GM21360 (cell line): ENCODE data around the gene LY6G5C.

ENCODE experiments used
- ATAC-seq: cut with Tn5 transposase; IDR thresholded peaks from one replicate; pipeline ENCODE4 v1.9.1; 2021; ENCODE audit warnings: mild to moderate bottlenecking, moderate library complexity; ENCODE audit not compliant: unreplicated experiment

LY6G5C gene

GRCh38 chr6:31691564-31692108 is 10.8 kb upstream of the LY6G5C start:
- ATAC-seq, result no peak

- ATAC-seq, result no peak
Observed at GRCh38 chr6:31691078-31691463, 10.2 kb upstream of the LY6G5C start.

- ATAC-seq, result no peak
Observed at GRCh38 chr6:31690231-31691077, 9.6 kb upstream of the LY6G5C start.

- ATAC-seq, result no peak
Observed at GRCh38 chr6:31689249-31690110, 8.6 kb upstream of the LY6G5C start.

GRCh38 chr6:31687860-31688693 is 7.2 kb upstream of the LY6G5C start:
- no peak for ATAC-seq

GRCh38 chr6:31687321-31687720 is 6.5 kb upstream of the LY6G5C start:
- ATAC-seq, result no peak

GRCh38 chr6:31686483-31686882 is 5.6 kb upstream of the LY6G5C start:
- no peak for ATAC-seq

- no peak for ATAC-seq
Observed at GRCh38 chr6:31683591-31683990, 2.7 kb upstream of the LY6G5C start.

- no peak for ATAC-seq
Observed at GRCh38 chr6:31681135-31681671, 336 bp upstream of the LY6G5C start.

GRCh38 chr6:31677955-31678354 is 2.9 kb downstream of the LY6G5C start:
- no peak for ATAC-seq

GRCh38 chr6:31676904-31677303 is 4.0 kb downstream of the LY6G5C start:
- no peak for ATAC-seq

- ATAC-seq, result no peak
Observed at GRCh38 chr6:31676322-31676903, 4.5 kb downstream of the LY6G5C start.

GRCh38 chr6:31669676-31670075 is 11.2 kb downstream of the LY6G5C start, which contains the start of gene LY6G5B:
Gene LY6G5B, plus strand, starts transcription at chr6:31669976. Its CDS starts 975 bp downstream, at chr6:31670951.
- no peak for ATAC-seq

- ATAC-seq, result no peak
Observed at GRCh38 chr6:31666337-31666965, 14.4 kb downstream of the LY6G5C start.

GRCh38 chr6:31665501-31666336 is 15.1 kb downstream of the LY6G5C start, which contains the start of gene CSNK2B:
Gene CSNK2B, plus strand, starts transcription at chr6:31666080. Its CDS starts 752 bp downstream, at chr6:31666832.
- peak; percentile 70 for ATAC-seq

GRCh38 chr6:31664790-31665500 is 15.9 kb downstream of the LY6G5C start, which contains the start of gene GPANK1:
Gene GPANK1, minus strand, starts transcription at chr6:31664997. Its CDS starts 519 bp downstream, at chr6:31664478.
- peak; percentile 27 for ATAC-seq

GRCh38 chr6:31663961-31664789 is 16.7 kb downstream of the LY6G5C start:
- no peak for ATAC-seq
